ENCODE measurements around the gene LRIG1. TPM values are rescaled to one million over a fixed set of nuclear protein-coding genes. Genes with fewer than 3 reads are reported as not detected.

LRIG1 gene
- total and polyA plus RNA-seq, 2 of the 8 experiments (the other 6 are each of a cell fraction or from before 2014, with no cell fraction given): 78.1 to 88.7 TPM

DNA sequence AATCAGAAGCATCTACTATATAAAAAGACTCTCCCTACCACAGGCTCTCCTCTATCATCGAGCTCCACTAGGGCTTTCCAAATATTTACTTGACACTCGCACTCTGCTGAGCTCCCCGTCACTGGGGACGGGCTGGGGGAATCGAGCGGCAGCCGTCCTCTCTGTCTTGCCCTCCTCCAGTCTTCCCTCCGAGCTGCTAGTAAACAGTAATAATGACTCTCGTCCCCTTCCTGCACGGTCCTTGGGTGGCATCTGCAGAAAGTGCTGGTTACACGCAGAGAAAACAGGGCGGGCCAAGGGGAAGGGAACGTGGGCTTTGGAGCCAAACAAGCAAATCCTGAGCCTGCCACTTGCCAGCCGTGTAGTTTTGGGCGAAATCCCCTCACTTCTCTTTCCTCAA is 96.6 kb downstream of the LRIG1 start:
- no peak overlapping the region for H3K27ac ChIP-seq (ENCODE audit: low read depth, low read length)

More for the DNA sequence above, 96.6 kb downstream of the LRIG1 start:
- H4K5ac ChIP-seq (ENCODE audit: insufficient read length, low read depth, low read length): no peak overlapping the region
- H4K20me1 ChIP-seq (replicated peaks in 1 of 2; ENCODE audit: control insufficient read depth in 1 of 2, insufficient read depth in 2 of 2, low read length in 2 of 2): peaks cover 14 to 30% of the 10 kb centered on the region in 2 experiments
- H3K23me2 ChIP-seq (ENCODE audit: low read depth, low read length): no peaks in the 10 kb centered on the region
- H3K4ac ChIP-seq (replicated peaks; ENCODE audit: insufficient read length, low read depth, low read length): no peak overlapping the region
- no peak overlapping the region for H2BK12ac ChIP-seq (ENCODE audit: low read depth, low read length)
- H3K79me1 ChIP-seq (ENCODE audit: low read depth, low read length): peaks cover 2% of the 10 kb centered on the region
- H2BK15ac ChIP-seq (ENCODE audit: low read length): no peak overlapping the region
- H2BK5ac ChIP-seq (ENCODE audit: low read depth, low read length): no peak overlapping the region
- H2AK5ac ChIP-seq (ENCODE audit: low read depth, low read length): no peak overlapping the region
- peaks cover 0 to 16% (median 8%) of the 10 kb centered on the region in 4 experiments for H3K4me1 ChIP-seq (replicated peaks in 1 of 4; ENCODE audit: control insufficient read depth in 3 of 4, insufficient read depth in 4 of 4, low read length in 3 of 4)
- H3K36me3 ChIP-seq (ENCODE audit: control insufficient read depth in 2 of 4, insufficient read depth in 4 of 4, low read length in 3 of 4): peaks cover 34 to 79% (median 54%) of the 10 kb centered on the region in 4 experiments
- no peaks in the 10 kb centered on the region for H3K27me3 ChIP-seq (replicated peaks in 1 of 4; ENCODE audit: control insufficient read depth in 3 of 4, extremely low read depth in 1 of 4, insufficient read depth in 3 of 4, low read length in 3 of 4)
- H3K23ac ChIP-seq (ENCODE audit: insufficient read length): no peak overlapping the region
- H3K79me2 ChIP-seq (ENCODE audit: control insufficient read depth in 1 of 2, insufficient read depth in 2 of 2, low read length in 2 of 2): peaks cover 0 to 84% of the 10 kb centered on the region in 2 experiments; a peak in 2 of 4 replicates
- ChIA-PET CTCF (ENCODE audit: partially characterized antibody) (interaction anchor here (0.8 to 2.5 kb wide), 15 partner anchors 9 to 420 kb away, joined by 3 to 9 read pairs (median 4); no protein-coding TSS in a partner anchor), POLR2A (ENCODE audit: partially characterized antibody) (interaction anchor here (1.0 to 2.0 kb wide), 3 partner anchors 15 to 93 kb away, joined by 3 to 5 read pairs (median 3); no protein-coding TSS in a partner anchor)
- no peak overlapping the region for H3K4me2 ChIP-seq (ENCODE audit: insufficient read depth in 1 of 2, low read depth in 2 of 2, low read length in 2 of 2)
- no peak overlapping the region for H2AFZ ChIP-seq (ENCODE audit: low read length)
- no peak overlapping the region for H2BK120ac ChIP-seq (replicated peaks; ENCODE audit: low read depth, low read length)
- 82% methylated on average over 15 of the region's 15 CpGs; no CpG with 5 or more reads in 1 of the 2 experiments for WGBS, 2 experiments (ENCODE audit: extremely low coverage in 1 of 2, insufficient coverage in 1 of 2, insufficient read length in 1 of 2, insufficient replicate concordance in 2 of 2, low coverage in 1 of 2, low lambda C conversion rate in 2 of 2, missing lambda C conversion rate in 1 of 2)
- no peak overlapping the region for H3K14ac ChIP-seq (ENCODE audit: insufficient read length)
- TF ChIP-seq PHF8 (conservative IDR thresholded peaks at IDR 0.05; ENCODE audit: low read depth, low read length) (no peak), CREB1 (IDR thresholded peaks at IDR 0.05) (no peak), POLR2AphosphoS5 (IDR thresholded peaks at IDR 0.05; ENCODE audit: low read depth, low read length) (no peak), RXRA (IDR thresholded peaks at IDR 0.05; ENCODE audit: insufficient read depth, low read depth, low read length) (no peak), JUN (IDR thresholded peaks at IDR 0.05; ENCODE audit: low read depth, low read length) (no peak), SAP30 (IDR thresholded peaks at IDR 0.05; ENCODE audit: insufficient read depth, insufficient replicate concordance, low read length) (no peak), GABPA (IDR thresholded peaks at IDR 0.05; ENCODE audit: borderline replicate concordance, insufficient read depth, low read length) (no peak), CTBP2 (IDR thresholded peaks at IDR 0.05; ENCODE audit: borderline replicate concordance, insufficient read depth, insufficient read length, low read length) (no peak), YY1 (IDR thresholded peaks at IDR 0.05; ENCODE audit: low read depth, low read length) (no peak), TCF12 (IDR thresholded peaks at IDR 0.05; ENCODE audit: low read depth, low read length) (no peak), BRCA1 (IDR thresholded peaks at IDR 0.05; ENCODE audit: low read depth, low read length) (no peak)
- TF ChIP-seq, protein P1, sequence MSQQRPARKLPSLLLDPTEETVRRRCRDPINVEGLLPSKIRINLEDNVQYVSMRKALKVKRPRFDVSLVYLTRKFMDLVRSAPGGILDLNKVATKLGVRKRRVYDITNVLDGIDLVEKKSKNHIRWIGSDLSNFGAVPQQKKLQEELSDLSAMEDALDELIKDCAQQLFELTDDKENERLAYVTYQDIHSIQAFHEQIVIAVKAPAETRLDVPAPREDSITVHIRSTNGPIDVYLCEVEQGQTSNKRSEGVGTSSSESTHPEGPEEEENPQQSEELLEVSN (IDR thresholded peaks at IDR 0.05): no peak
- H3K18ac ChIP-seq (ENCODE audit: extremely low read depth, low read length): no peak overlapping the region
- H4K8ac ChIP-seq (ENCODE audit: extremely low read depth, insufficient read depth, low read length): no peak overlapping the region
- H3K4me3 ChIP-seq (ENCODE audit: extremely low read depth in 1 of 4, insufficient read depth in 2 of 4, low read depth in 3 of 4, low read length in 4 of 4): no peak overlapping the region
- FAIRE-seq (no peak), DNase-seq (ENCODE audit: low read depth in 1 of 2, low spot score in 2 of 2) (no peak)
- H4K91ac ChIP-seq (replicated peaks; ENCODE audit: insufficient read length, low read length): no peak overlapping the region
- no peak overlapping the region for H3K56ac ChIP-seq (replicated peaks; ENCODE audit: insufficient read length, low read depth, low read length)
- H2BK20ac ChIP-seq (ENCODE audit: low read length): no peak overlapping the region
- H3K9me3 ChIP-seq (ENCODE audit: insufficient read depth in 2 of 2, low read depth in 1 of 2, low read length in 1 of 2): no peaks in the 10 kb centered on the region
- H3K9ac ChIP-seq (replicated peaks in 1 of 4; ENCODE audit: extremely low read depth in 1 of 4, low read depth in 3 of 4, low read length in 3 of 4): no peak overlapping the region
